Left ventricle myocardium inferior (tissue), 1 donor: ENCODE data around the gene ZNF684. TPM values are rescaled to one million over a fixed set of nuclear protein-coding genes. Genes with fewer than 3 reads are reported as not detected.
"Not testable (repeated sequence)": the region's sequence is repeated elsewhere in the genome, so short reads cannot be mapped to it uniquely, and the experiment has no call there.

Experiments used
- DNase-seq: peaks from one replicate; pipeline ENCODE4 v3.0.0-alpha.2; 2020
- H3K27ac ChIP-seq: fragments of 200-600 bp; replicated peaks from 2 replicates; pipeline ENCODE4 v1.8.0; 2021
- H3K27me3 ChIP-seq: fragments of 200-600 bp; 2 replicates; pipeline ENCODE4 v1.8.0; 2021; ENCODE audit warnings: low read depth
- H3K36me3 ChIP-seq: fragments of 200-600 bp; 2 replicates; pipeline ENCODE4 v1.8.0; 2021
- H3K4me1 ChIP-seq: fragments of 200-600 bp; 2 replicates; pipeline ENCODE4 v1.8.0; 2021
- H3K4me3 ChIP-seq: fragments of 200-600 bp; 2 replicates; pipeline ENCODE4 v1.8.0; 2021; ENCODE audit warnings: mild to moderate bottlenecking, moderate library complexity
- H3K9me3 ChIP-seq: fragments of 200-600 bp; replicated peaks from 2 replicates; pipeline ENCODE4 v1.8.0; 2021
- CTCF ChIP-seq: fragments of 200-600 bp; IDR thresholded peaks from 2 replicates; pipeline ENCODE4 v1.8.0; 2021; ENCODE audit warnings: antibody characterized with exemption, mild to moderate bottlenecking, borderline replicate concordance
- intact Hi-C: fragments of 100-400 bp; cut with micrococcal nuclease; formaldehyde crosslinking; loops from one replicate; pipeline ENCODE4 v1.11.0; 2022
- total RNA-seq: library from RNA; stranded (reverse); fragmentation: NEBNext Ultra II Directional; extraction: Animal tissue kit (Norgen Biotek cat#: 25700); gene quantifications from one replicate; pipeline ENCODE4 v1.2.1, GENCODE V29; 2021
- donor health status: DM: no; HTN: yes; CAD: no; lungs with severe emphysema.

ZNF684 gene
- total RNA-seq, 1 donor from 2014 or later: 7.8 TPM

- Histone ChIP-seq H3K36me3 (no peaks in the 10 kb centered on the region), H3K27ac (no peak overlapping the region), H3K9me3 (no peaks in the 10 kb centered on the region), H3K4me1 (no peaks in the 10 kb centered on the region), H3K4me3 (no peak overlapping the region), H3K27me3 (no peaks in the 10 kb centered on the region)
- DNase-seq: no peak
- no peak for TF ChIP-seq CTCF
- intact Hi-C loops: no loop called here
Measured at GRCh38 chr1:40562185-40562584, 30.7 kb downstream of the ZNF684 start.

- TF ChIP-seq CTCF: no peak
- intact Hi-C loops: no loop called here
- no peak overlapping the region for H3K27ac ChIP-seq
- H3K27me3 ChIP-seq: no peaks in the 10 kb centered on the region
- no peaks in the 10 kb centered on the region for H3K4me1 ChIP-seq
- H3K4me3 ChIP-seq: no peak overlapping the region
- no peaks in the 10 kb centered on the region for H3K36me3 ChIP-seq
- DNase-seq: no peak
- no peaks in the 10 kb centered on the region for H3K9me3 ChIP-seq
Measured at GRCh38 chr1:40563266-40563665, 31.8 kb downstream of the ZNF684 start.

- no peak for DNase-seq
- TF ChIP-seq CTCF: no peak
- H3K27me3 ChIP-seq: no peaks in the 10 kb centered on the region
- intact Hi-C loops: no loop called here
- H3K9me3 ChIP-seq: no peaks in the 10 kb centered on the region
- H3K36me3 ChIP-seq: no peaks in the 10 kb centered on the region
- no peak overlapping the region for H3K27ac ChIP-seq
- no peaks in the 10 kb centered on the region for H3K4me1 ChIP-seq
- no peak overlapping the region for H3K4me3 ChIP-seq
Measured at GRCh38 chr1:40564506-40564905, 33.1 kb downstream of the ZNF684 start.

- Histone ChIP-seq H3K27ac (no peak overlapping the region), H3K4me1 (no peaks in the 10 kb centered on the region), H3K36me3 (no peaks in the 10 kb centered on the region), H3K27me3 (no peaks in the 10 kb centered on the region), H3K9me3 (no peaks in the 10 kb centered on the region), H3K4me3 (no peak overlapping the region)
- intact Hi-C loops: no loop called here
- no peak for DNase-seq
- TF ChIP-seq CTCF: no peak
Measured at GRCh38 chr1:40564913-40565312, 33.5 kb downstream of the ZNF684 start.

- Histone ChIP-seq H3K4me1 (no peaks in the 10 kb centered on the region), H3K9me3 (no peaks in the 10 kb centered on the region), H3K36me3 (no peaks in the 10 kb centered on the region), H3K4me3 (no peak overlapping the region), H3K27ac (no peak overlapping the region), H3K27me3 (no peaks in the 10 kb centered on the region)
- no peak for DNase-seq
- no peak for TF ChIP-seq CTCF
- intact Hi-C loops: no loop called here
Measured at GRCh38 chr1:40567825-40568224, 36.4 kb downstream of the ZNF684 start.

- intact Hi-C loops, H3K27ac ChIP-seq: not testable (repeated sequence)
Measured at GRCh38 chr1:40574805-40575204, 43.4 kb downstream of the ZNF684 start.

More at GRCh38 chr1:40574805-40575204, 43.4 kb downstream of the ZNF684 start:
- H3K4me3 ChIP-seq, DNase-seq, H3K36me3 ChIP-seq, H3K27me3 ChIP-seq, H3K4me1 ChIP-seq, H3K9me3 ChIP-seq: not testable (repeated sequence)
